GM12891 (cell line): ENCODE results near the gene GPR62.

Source experiments
- PAX5 ChIP-seq: IDR thresholded peaks from 2 replicates; pipeline ENCODE4 v1.6.1; 2011; ENCODE audit warnings: low read length, moderate library complexity, mild to moderate bottlenecking; ENCODE audit not compliant: insufficient read depth, severe bottlenecking
- POLR2A ChIP-seq: IDR thresholded peaks from 2 replicates; pipeline ENCODE4 v1.6.1; 2011; ENCODE audit warnings: low read depth, low read length, control low read depth
- POLR2AphosphoS5 ChIP-seq: IDR thresholded peaks from 2 replicates; pipeline ENCODE4 v1.6.1; 2011; ENCODE audit warnings: low read depth, low read length, control low read depth
- POU2F2 ChIP-seq: IDR thresholded peaks from 2 replicates; pipeline ENCODE4 v1.6.1; 2011; ENCODE audit warnings: low read depth, mild to moderate bottlenecking, control low read depth, low read length, moderate library complexity
- SPI1 ChIP-seq: IDR thresholded peaks from 2 replicates; pipeline ENCODE4 v1.6.1; 2011; ENCODE audit warnings: low read depth, low read length, control low read depth
- TAF1 ChIP-seq: IDR thresholded peaks from 2 replicates; pipeline ENCODE4 v1.6.1; 2011; ENCODE audit warnings: low read depth, low read length, control low read depth

- TF ChIP-seq POLR2A (no peak), POLR2AphosphoS5 (no peak), POU2F2 (no peak), TAF1 (no peak), SPI1 (no peak), PAX5 (no peak)
Observed at GRCh38 chr3:52002748-52003147, 47.6 kb downstream of the GPR62 start.
